ENCODE results near the gene RABEPK.
"Not testable (repeated sequence)": the region's sequence is repeated elsewhere in the genome, so short reads cannot be mapped to it uniquely, and the experiment has no call there.

Gene RABEPK

DNA sequence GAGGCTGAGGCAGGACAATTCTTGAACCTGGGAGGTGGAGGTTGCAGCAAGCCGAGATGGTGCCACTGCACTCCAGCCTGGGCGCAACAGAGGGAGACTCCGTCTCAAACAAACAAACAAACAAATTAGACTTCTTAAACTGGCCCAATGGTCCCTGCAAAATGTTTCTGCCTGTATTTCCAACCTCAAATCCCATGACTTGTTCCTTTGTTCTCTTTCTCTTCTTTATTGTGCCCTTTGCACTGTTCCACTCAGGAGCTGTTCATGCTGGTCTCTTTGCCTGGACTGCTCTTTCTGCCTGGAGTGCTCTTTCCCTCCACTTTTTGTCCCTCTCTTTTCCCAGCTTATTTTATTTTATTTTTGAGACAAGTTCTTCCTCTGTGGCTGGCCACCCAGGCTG is 4.1 kb downstream of the RABEPK start:
- FAIRE-seq (no peak), DNase-seq (ENCODE audit: insufficient read length) (no peak)
- no peak for TF ChIP-seq POLR2AphosphoS5 (IDR thresholded peaks at IDR 0.05; ENCODE audit: low read depth, low read length)
- TF ChIP-seq TAF1 (IDR thresholded peaks at IDR 0.05; ENCODE audit: borderline replicate concordance, low read depth, low read length): no peak
- no peak for TF ChIP-seq POLR2A (IDR thresholded peaks at IDR 0.05; ENCODE audit: low read depth, low read length)

DNA sequence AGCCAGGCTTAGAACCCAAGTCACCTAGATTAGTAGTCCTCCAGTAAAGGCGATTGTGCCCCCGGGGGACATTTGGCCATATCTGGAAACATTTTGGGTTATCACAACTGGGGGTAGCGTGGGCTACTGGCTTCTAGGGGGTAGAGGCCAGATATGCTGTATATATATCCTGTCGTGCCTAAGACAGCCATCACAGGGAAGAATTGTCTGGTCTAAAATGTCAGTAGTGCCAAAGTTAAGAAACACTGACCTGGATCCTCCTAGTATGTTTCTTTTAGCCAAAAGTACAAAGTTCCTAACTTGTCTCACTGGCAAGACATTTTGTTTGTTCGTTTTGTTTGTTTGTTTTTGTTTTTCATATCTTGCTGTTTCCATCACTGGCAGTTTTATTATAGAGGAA is 13.8 kb downstream of the RABEPK start:
- DNase-seq (ENCODE audit: insufficient read length) (no peak), FAIRE-seq (no peak)
- TF ChIP-seq POLR2AphosphoS5 (IDR thresholded peaks at IDR 0.05; ENCODE audit: low read depth, low read length) (no peak), POLR2A (IDR thresholded peaks at IDR 0.05; ENCODE audit: low read depth, low read length) (no peak), TAF1 (IDR thresholded peaks at IDR 0.05; ENCODE audit: borderline replicate concordance, low read depth, low read length) (no peak)

DNA sequence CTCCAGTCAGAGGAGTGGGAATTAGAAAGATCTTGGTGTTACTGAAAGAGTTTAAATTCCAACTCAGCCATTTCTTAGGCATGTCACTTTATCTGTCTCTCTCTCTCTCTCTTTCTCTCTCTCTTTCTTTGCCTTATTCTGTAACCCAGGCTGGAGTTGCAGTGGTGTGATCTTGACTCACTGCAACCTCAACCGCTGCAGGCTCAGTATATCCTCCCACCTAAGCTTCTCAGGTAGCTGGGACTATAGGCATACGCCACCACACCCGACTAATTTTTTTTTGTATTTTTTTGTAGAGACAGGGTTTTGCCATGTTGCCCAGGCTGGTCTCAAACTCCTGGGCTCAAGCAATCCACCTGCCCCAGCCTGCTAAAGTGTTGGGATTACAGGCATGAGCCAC is 18.3 kb downstream of the RABEPK start:
- no peak for TF ChIP-seq TAF1 (IDR thresholded peaks at IDR 0.05; ENCODE audit: borderline replicate concordance, low read depth, low read length)
- TF ChIP-seq POLR2AphosphoS5 (IDR thresholded peaks at IDR 0.05; ENCODE audit: low read depth, low read length): no peak
- no peak for TF ChIP-seq POLR2A (IDR thresholded peaks at IDR 0.05; ENCODE audit: low read depth, low read length)
- FAIRE-seq (no peak), DNase-seq (ENCODE audit: insufficient read length) (no peak)

DNA sequence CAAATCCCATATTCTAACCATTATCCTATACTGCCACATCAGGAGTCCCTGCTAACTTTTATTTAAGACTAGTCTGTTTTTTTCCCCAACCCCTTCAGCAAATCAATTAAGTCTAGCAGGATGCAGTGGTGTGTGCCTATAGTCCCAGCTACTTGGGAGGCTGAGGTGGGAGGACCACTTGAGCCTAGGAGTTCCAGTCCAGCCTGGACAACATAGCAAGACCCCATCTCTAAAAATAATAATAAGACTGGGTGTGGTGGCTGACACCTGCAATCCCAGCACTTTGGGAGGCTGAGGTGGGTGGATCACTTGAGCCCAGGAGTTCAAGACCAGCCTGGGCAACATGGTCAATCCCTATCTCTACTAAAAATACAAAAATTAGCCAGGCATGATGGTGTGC is 24.5 kb downstream of the RABEPK start:
- DNase-seq (ENCODE audit: insufficient read length); FAIRE-seq: not testable (repeated sequence)

DNA sequence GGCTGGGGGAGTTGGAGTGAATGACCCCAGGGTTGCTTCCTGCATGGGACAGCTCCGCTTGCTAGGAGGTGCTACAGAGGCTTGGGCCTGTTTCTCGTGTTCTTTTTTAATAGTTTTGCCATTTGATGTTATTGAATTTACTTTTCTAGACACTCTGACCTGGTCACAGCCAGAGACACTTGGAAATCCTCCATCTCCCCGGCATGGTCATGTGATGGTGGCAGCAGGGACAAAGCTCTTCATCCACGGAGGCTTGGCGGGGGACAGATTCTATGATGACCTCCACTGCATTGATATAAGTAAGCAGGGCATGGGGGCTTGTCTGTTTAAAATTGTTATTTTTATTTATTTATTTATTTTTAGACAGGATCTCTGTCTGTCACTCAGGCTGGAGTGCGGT is 27.4 kb downstream of the RABEPK start:
- no peak for FAIRE-seq
- TF ChIP-seq POLR2A (IDR thresholded peaks at IDR 0.05; ENCODE audit: low read depth, low read length) (no peak), TAF1 (IDR thresholded peaks at IDR 0.05; ENCODE audit: borderline replicate concordance, low read depth, low read length) (no peak), POLR2AphosphoS5 (IDR thresholded peaks at IDR 0.05; ENCODE audit: low read depth, low read length) (no peak)

DNA sequence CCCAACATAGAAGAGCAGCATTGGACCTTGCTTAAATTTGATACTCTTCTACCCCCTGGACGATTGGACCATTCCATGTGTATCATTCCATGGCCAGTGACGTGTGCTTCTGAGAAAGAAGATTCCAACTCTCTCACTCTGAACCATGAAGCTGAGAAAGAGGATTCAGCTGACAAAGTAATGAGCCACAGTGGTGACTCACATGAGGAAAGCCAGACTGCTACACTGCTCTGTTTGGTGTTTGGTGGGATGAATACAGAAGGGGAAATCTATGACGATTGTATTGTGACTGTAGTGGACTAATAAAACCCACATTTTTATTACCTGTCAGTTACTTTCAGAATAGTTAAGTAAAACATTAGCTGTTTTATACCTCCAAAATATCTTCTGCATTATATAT is 33.3 kb downstream of the RABEPK start:
- FAIRE-seq (no peak), DNase-seq (ENCODE audit: insufficient read length) (no peak)
- no peak for TF ChIP-seq POLR2A (IDR thresholded peaks at IDR 0.05; ENCODE audit: low read depth, low read length)
- TF ChIP-seq TAF1 (IDR thresholded peaks at IDR 0.05; ENCODE audit: borderline replicate concordance, low read depth, low read length): no peak
- TF ChIP-seq POLR2AphosphoS5 (IDR thresholded peaks at IDR 0.05; ENCODE audit: low read depth, low read length): no peak

More for the DNA sequence above, 27.4 kb downstream of the RABEPK start:
- no peak for DNase-seq (ENCODE audit: insufficient read length)

DNA sequence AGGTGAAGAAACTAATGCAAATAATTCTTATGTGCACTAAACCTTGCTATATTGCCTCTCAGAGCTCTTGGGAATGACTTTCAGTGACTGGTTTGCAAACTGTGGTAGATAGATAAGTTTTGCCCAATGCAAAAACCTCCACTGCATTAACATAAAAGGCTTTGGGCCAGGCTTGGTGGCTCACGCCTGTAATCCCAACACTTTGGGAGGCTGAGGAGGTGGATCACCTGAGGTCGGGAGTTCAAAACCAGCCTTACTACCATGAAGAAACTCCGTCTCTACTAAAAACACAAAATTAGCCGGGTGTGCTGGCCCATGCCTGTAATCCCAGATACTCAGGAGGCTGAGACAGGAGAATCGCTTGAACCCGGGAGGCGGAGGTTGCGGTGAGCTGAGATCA is 33.8 kb downstream of the RABEPK start:
- not testable (repeated sequence) for DNase-seq (ENCODE audit: insufficient read length); FAIRE-seq

DNA sequence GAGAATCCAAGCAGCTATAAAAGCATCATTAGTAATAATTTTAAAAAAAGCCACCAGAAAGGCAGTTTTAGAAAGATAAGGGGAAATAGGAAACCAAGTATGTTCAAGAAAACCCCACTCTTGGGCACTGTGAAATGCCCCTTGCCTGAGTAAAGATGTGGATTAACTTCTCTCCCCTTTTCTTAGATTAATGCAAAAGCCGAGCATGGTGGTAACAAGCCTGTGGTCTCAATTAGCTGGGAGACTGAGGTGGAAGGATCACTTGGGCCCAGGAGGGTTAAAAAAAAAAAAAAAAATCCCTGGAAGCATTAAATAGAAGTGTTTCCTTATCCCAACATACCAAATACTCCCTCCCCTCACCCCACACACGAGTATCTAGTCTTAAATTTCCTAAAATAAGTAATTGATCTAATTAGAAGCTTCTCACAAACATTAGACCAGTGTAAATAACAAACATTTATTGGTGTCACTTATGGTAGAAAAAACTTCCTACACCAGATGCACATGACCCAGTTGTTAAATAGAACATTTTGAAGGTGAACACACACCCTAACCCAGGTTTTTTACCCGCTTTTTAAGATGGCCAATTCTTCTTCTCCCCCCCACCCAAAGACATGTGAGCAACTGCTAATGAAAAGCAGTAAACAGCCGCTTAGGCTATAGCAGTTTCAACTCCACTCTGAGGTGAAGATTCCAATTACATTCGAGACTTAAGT is 35.6 kb downstream of the RABEPK start:
- DNase-seq (ENCODE audit: insufficient read length): no peak
- TF ChIP-seq TAF1 (IDR thresholded peaks at IDR 0.05; ENCODE audit: borderline replicate concordance, low read depth, low read length) (no peak), POLR2AphosphoS5 (IDR thresholded peaks at IDR 0.05; ENCODE audit: low read depth, low read length) (0 out of 2 replicates have a peak, but pooled peaks have one; percentile 3)
- no peak for FAIRE-seq

DNA sequence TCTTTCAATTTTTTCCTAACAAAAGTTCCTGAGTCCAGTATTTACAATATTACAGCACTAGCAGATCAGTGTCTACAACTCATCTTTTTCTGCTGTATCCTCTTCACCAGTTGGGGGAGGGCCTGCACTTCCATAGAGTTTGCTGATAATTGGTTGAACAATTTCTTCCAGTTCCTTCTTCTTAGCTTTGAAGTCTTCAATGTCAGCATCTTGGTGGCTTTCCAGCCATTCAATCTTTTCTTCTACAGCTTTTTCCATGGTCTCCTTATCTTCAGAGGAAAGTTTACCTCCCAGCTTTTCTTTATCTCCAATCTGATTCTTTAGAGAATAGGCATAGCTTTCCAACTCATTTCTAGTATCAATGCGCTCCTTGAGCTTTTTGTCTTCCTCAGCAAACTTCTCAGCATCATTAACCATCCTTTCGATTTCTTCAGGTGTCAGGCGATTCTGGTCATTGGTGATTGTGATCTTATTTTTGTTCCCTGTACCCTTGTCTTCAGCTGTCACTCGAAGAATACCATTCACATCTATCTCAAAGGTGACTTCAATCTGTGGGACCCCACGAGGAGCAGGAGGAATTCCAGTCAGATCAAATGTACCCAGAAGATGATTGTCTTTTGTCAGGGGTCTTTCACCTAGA is 36.3 kb downstream of the RABEPK start:
- not testable (repeated sequence) for FAIRE-seq; DNase-seq (ENCODE audit: insufficient read length)

DNA sequence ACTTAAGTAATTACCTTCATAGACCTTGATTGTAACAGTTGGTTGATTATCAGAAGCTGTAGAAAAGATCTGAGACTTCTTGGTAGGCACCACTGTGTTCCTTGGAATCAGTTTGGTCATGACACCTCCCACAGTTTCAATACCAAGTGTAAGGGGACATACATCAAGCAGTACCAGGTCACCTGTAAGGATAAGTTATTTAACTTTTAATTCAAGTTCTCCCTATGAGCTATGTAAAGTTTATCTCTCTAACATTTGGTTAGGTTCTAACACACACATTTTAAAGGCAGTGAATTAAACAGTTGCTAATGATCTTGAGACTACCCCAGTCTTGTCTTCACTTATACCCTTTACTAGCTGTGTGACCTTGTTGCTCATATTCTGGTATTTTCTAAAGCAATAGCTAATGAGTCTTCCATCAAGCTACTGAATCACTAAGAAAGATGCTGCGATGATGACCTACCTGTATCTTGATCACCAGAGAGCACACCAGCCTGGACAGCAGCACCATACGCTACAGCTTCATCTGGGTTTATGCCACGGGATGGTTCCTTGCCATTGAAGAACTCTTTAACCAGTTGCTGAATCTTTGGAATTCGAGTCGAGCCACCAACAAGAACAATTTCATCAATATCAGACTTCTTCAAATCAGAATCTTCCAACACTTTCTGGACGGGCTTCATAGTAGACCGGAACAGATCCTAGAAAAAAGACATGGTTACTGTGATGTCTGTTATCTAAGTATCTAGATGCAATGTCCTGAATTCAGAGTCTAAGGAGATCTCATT is 38.0 kb downstream of the RABEPK start:
- TF ChIP-seq TAF1 (IDR thresholded peaks at IDR 0.05; ENCODE audit: borderline replicate concordance, low read depth, low read length) (no peak), POLR2A (IDR thresholded peaks at IDR 0.05; ENCODE audit: low read depth, low read length) (no peak), POLR2AphosphoS5 (IDR thresholded peaks at IDR 0.05; ENCODE audit: low read depth, low read length) (0 out of 2 replicates have a peak, but pooled peaks have one; percentile 11)
- DNase-seq (ENCODE audit: insufficient read length) (no peak), FAIRE-seq (no peak)

DNA sequence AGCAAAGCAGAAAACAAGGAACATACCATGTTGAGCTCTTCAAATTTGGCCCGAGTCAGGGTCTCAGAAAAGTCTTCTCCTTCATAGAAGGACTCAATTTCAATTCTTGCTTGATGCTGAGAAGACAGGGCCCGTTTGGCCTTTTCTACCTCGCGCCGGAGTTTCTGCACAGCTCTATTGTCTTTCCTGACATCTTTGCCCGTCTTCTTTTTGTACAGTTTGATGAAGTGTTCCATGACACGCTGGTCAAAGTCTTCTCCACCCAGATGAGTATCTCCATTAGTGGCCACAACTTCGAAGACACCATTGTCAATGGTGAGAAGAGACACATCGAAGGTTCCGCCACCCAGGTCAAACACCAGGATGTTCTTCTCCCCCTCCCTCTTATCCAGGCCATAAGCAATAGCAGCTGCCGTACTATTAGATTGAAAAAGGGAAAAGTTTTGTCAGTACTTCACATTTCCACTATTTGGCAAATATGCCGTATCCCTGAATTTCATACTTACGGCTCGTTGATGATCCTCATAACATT is 38.6 kb downstream of the RABEPK start:
- TF ChIP-seq POLR2AphosphoS5 (IDR thresholded peaks at IDR 0.05; ENCODE audit: low read depth, low read length) (no peak), TAF1 (IDR thresholded peaks at IDR 0.05; ENCODE audit: borderline replicate concordance, low read depth, low read length) (no peak), POLR2A (IDR thresholded peaks at IDR 0.05; ENCODE audit: low read depth, low read length) (no peak)
- no peak for FAIRE-seq
- DNase-seq (ENCODE audit: insufficient read length): no peak

All from GM12892 (cell line).